Gastroesophageal sphincter (tissue), 3 donors: ENCODE data around the gene SRRM5.

Experiments
- POLR2A ChIP-seq, 2 donors: fragments of 450-650 bp; IDR thresholded peaks; one replicate each; pipeline ENCODE4 v1.6.1; 2017; ENCODE audit warnings: antibody characterized with exemption in 2 of 2, mild to moderate bottlenecking in 2 of 2, moderate library complexity in 1 of 2
- POLR2AphosphoS5 ChIP-seq: sonication (generic); formaldehyde crosslinking; IDR thresholded peaks from one replicate; pipeline ENCODE4 v1.6.1; 2017; ENCODE audit warnings: antibody characterized with exemption
- TF ChIP-seq, protein P1 (sequence below), 4 experiments: fragments of 200-600 bp in 2 of 4; fragments of 450-650 bp in 2 of 4; sonication (generic) in 1 of 4; IDR thresholded peaks; one replicate each; pipeline ENCODE4 v1.5.1; 2017 to 2019; ENCODE audit warnings: antibody characterized with exemption in 4 of 4, mild to moderate bottlenecking in 2 of 4, moderate library complexity in 2 of 4

DNA sequence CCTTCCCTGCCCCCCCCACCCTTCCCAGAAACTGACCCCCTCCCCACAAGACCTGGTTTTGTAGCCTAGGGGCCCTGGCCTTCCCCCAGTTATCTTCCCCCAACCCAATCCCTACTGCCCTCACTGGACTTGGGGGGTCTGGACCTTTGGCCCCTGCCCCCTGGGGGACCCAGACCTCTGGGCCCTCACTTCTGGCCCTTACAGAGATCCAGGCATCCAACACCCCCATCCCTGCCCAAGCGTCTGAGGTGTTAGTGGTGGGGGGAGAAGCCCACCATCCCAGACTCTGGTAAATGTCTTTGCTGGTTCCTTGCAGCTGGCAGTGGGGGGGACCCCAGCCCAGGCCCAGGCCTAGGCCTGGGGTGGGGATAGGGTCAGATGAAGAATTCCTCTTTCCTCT, 11.1 kb downstream of the SRRM5 start:
- TF ChIP-seq POLR2AphosphoS5 (no peak), POLR2A (IDR thresholded peaks at IDR 0.05) (no peak)
- TF ChIP-seq, protein P1, sequence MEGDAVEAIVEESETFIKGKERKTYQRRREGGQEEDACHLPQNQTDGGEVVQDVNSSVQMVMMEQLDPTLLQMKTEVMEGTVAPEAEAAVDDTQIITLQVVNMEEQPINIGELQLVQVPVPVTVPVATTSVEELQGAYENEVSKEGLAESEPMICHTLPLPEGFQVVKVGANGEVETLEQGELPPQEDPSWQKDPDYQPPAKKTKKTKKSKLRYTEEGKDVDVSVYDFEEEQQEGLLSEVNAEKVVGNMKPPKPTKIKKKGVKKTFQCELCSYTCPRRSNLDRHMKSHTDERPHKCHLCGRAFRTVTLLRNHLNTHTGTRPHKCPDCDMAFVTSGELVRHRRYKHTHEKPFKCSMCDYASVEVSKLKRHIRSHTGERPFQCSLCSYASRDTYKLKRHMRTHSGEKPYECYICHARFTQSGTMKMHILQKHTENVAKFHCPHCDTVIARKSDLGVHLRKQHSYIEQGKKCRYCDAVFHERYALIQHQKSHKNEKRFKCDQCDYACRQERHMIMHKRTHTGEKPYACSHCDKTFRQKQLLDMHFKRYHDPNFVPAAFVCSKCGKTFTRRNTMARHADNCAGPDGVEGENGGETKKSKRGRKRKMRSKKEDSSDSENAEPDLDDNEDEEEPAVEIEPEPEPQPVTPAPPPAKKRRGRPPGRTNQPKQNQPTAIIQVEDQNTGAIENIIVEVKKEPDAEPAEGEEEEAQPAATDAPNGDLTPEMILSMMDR (IDR thresholded peaks at IDR 0.05): no peak
